Mesothelial cell of epicardium (in vitro differentiated cells): ENCODE results near the gene FIBCD1. TPM values are rescaled to one million over a fixed set of nuclear protein-coding genes. Genes with fewer than 3 reads are reported as not detected.

Source experiments
- DNase-seq, 2 experiments: peaks; one replicate each; pipeline ENCODE4 v3.0.0; 2021; ENCODE audit warnings: low spot score in 2 of 2; ENCODE audit not compliant: unreplicated experiment in 2 of 2
- H3K27ac Mint-ChIP-seq: 2 replicates; pipeline ENCODE4 v1.8.0; 2021; ENCODE audit warnings: mixed read lengths
- H3K27me3 Mint-ChIP-seq: 2 replicates; pipeline ENCODE4 v1.8.0; 2021; ENCODE audit warnings: low read depth, mixed read lengths
- H3K36me3 Mint-ChIP-seq: 2 replicates; pipeline ENCODE4 v1.8.0; 2021; ENCODE audit warnings: mixed read lengths
- H3K4me1 Mint-ChIP-seq: 2 replicates; pipeline ENCODE4 v1.8.0; 2021; ENCODE audit warnings: mixed read lengths
- H3K4me3 Mint-ChIP-seq: 2 replicates; pipeline ENCODE4 v1.8.0; 2021; ENCODE audit warnings: mild to moderate bottlenecking, moderate library complexity, mixed read lengths
- H3K9me3 Mint-ChIP-seq: 2 replicates; pipeline ENCODE4 v1.8.0; 2021; ENCODE audit warnings: mixed read lengths
- CTCF ChIP-seq: fragments of 200-600 bp; sonication (generic); IDR thresholded peaks from one replicate; pipeline ENCODE4 v1.5.0; 2021; ENCODE audit warnings: antibody characterized with exemption; ENCODE audit not compliant: unreplicated experiment
- total RNA-seq: library from RNA; stranded (reverse); gene quantifications from 3 replicates; pipeline ENCODE4 v1.2.1, GENCODE V29; 2021

The FIBCD1 gene
- total RNA-seq, 1 donor from 2014 or later, result 2.2 TPM

- no peak for DNase-seq
- Mint-ChIP-seq H3K9me3 (no peaks in the 10 kb centered on the region), H3K27me3 (peaks cover 76% of the 10 kb centered on the region), H3K36me3 (no peaks in the 10 kb centered on the region), H3K4me1 (no peaks in the 10 kb centered on the region), H3K27ac (no peak overlapping the region), H3K4me3 (no peak overlapping the region)
- no peak for TF ChIP-seq CTCF
Measured at GRCh38 chr9:130948266-130948665, 9.2 kb upstream of the FIBCD1 start.

GRCh38 chr9:130947618-130948140 lies 8.6 kb upstream of the FIBCD1 start:
- H3K27me3 Mint-ChIP-seq, result peaks cover 81% of the 10 kb centered on the region
- TF ChIP-seq CTCF, result no peak
- no peak for DNase-seq
- no peaks in the 10 kb centered on the region for H3K36me3 Mint-ChIP-seq
- no peak overlapping the region for H3K27ac Mint-ChIP-seq
- no peaks in the 10 kb centered on the region for H3K9me3 Mint-ChIP-seq
- H3K4me1 Mint-ChIP-seq, result no peaks in the 10 kb centered on the region
- no peak overlapping the region for H3K4me3 Mint-ChIP-seq

- Mint-ChIP-seq H3K9me3 (no peaks in the 10 kb centered on the region), H3K27me3 (peaks cover 83% of the 10 kb centered on the region), H3K4me1 (no peaks in the 10 kb centered on the region), H3K4me3 (no peak overlapping the region), H3K27ac (no peak overlapping the region), H3K36me3 (no peaks in the 10 kb centered on the region)
- TF ChIP-seq CTCF, result no peak
- no peak for DNase-seq
Measured at GRCh38 chr9:130946766-130947617, 7.9 kb upstream of the FIBCD1 start.

- H3K27ac Mint-ChIP-seq, result no peak overlapping the region
- peaks cover 90% of the 10 kb centered on the region for H3K27me3 Mint-ChIP-seq
- no peak overlapping the region for H3K4me3 Mint-ChIP-seq
- no peak for TF ChIP-seq CTCF
- no peak for DNase-seq
- H3K4me1 Mint-ChIP-seq, result peaks cover 5% of the 10 kb centered on the region
- no peaks in the 10 kb centered on the region for H3K36me3 Mint-ChIP-seq
- H3K9me3 Mint-ChIP-seq, result no peaks in the 10 kb centered on the region
Measured at GRCh38 chr9:130945173-130945572, 6.1 kb upstream of the FIBCD1 start.

DNA sequence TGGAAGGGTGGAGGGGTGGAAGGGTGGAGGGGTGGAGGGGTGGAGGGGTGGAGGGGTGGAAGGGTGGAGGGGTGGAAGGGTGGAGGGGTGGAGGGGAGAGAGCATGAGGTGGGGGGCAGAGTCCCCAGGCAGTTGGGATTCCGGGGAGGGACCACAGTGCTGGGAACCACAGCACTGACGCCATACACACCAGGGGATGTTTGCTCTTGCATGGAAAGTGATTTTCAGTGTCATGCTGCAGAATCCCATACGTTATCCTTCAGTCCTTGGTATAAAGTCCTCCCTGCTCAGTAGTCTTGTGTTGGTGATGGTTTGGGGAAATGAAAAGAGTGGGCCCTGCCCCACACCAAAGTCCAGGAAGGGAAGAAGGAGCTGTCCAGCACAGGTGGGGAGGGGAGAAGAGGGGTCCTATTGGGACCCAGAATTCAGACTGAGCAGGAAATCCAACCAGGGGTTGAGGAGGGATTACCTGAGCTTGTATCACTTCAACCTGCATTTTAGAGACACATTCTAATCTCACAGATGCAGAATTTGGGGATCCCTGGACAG lies 5.5 kb upstream of the FIBCD1 start:
- no peaks in the 10 kb centered on the region for H3K36me3 Mint-ChIP-seq
- DNase-seq, result no peak
- peaks cover 5% of the 10 kb centered on the region for H3K4me1 Mint-ChIP-seq
- H3K27ac Mint-ChIP-seq, result no peak overlapping the region
- H3K4me3 Mint-ChIP-seq, result no peak overlapping the region
- H3K27me3 Mint-ChIP-seq, result peaks cover 88% of the 10 kb centered on the region
- TF ChIP-seq CTCF, result no peak
- H3K9me3 Mint-ChIP-seq, result no peaks in the 10 kb centered on the region
